ENCODE results near the gene RASA3. TPM values are rescaled to one million over a fixed set of nuclear protein-coding genes. Genes with fewer than 3 reads are reported as not detected.

RASA3 gene
- total RNA-seq, 1 experiment from 2014 or later: 18.6 TPM

- Histone ChIP-seq H3K4me1 (ENCODE audit: control insufficient read depth in 1 of 2, insufficient read depth in 2 of 2, low read length in 2 of 2) (no peaks in the 10 kb centered on the region), H4K20me1 (ENCODE audit: insufficient read depth) (no peaks in the 10 kb centered on the region), H2AFZ (ENCODE audit: low read depth, low read length, poor library complexity, severe bottlenecking) (no peak overlapping the region), H3K9me3 (ENCODE audit: control insufficient read depth in 1 of 2, insufficient read depth in 1 of 2, low read depth in 1 of 2, low read length in 2 of 2) (peaks cover 7 to 11% of the 10 kb centered on the region in 2 experiments; a peak in 3 of 4 replicates), H3K36me3 (ENCODE audit: control insufficient read depth in 1 of 2, insufficient read depth in 2 of 2, low read length in 2 of 2) (no peaks in the 10 kb centered on the region), H3K9me2 (ENCODE audit: insufficient read depth) (no peaks in the 10 kb centered on the region), H3K4me3 (replicated peaks in 1 of 2; ENCODE audit: low read depth in 1 of 2, low read length in 2 of 2) (no peak overlapping the region), H3K4me2 (ENCODE audit: low read length) (no peak overlapping the region), H3K27ac (ENCODE audit: low read depth, low read length) (no peak overlapping the region), H3K27me3 (ENCODE audit: insufficient read depth, low read length) (no peaks in the 10 kb centered on the region), H3K9ac (ENCODE audit: low read length) (no peak overlapping the region), H3K79me2 (ENCODE audit: insufficient read depth, low read length) (no peaks in the 10 kb centered on the region)
- no peak for DNase-seq (ENCODE audit: low read depth, low spot score)
- BruUV-seq (replicated peaks): no TSS peak
- intact Hi-C loops (cut with micrococcal nuclease): no loop called here
- ChIA-PET RAD21 (ENCODE audit: low non-redundant PET in 1 of 2, low total read pairs in 2 of 2, uncharacterized antibody in 2 of 2, unreplicated experiment in 2 of 2) (no interaction called here), CTCF (no interaction called here), POLR2A (no interaction called here)
- ATAC-seq: no peak
- no peak for TF ChIP-seq ELF1 (IDR thresholded peaks at IDR 0.05; ENCODE audit: borderline replicate concordance, low read depth)
- TF ChIP-seq RAD21 (IDR thresholded peaks at IDR 0.05; ENCODE audit: low read depth): no peak
These were observed 168.0 kb downstream of the RASA3 start for GRCh38 chr13:113964251-113964995.

GRCh38 chr13:113963376-113963775 is 169.0 kb downstream of the RASA3 start:
- H3K9ac ChIP-seq (ENCODE audit: low read length): no peak overlapping the region
- no peak overlapping the region for H3K4me2 ChIP-seq (ENCODE audit: low read length)
- H3K9me3 ChIP-seq (ENCODE audit: control insufficient read depth in 1 of 2, insufficient read depth in 1 of 2, low read depth in 1 of 2, low read length in 2 of 2): peaks cover 13 to 22% of the 10 kb centered on the region in 2 experiments; a peak in 3 of 4 replicates
- ChIA-PET POLR2A (no interaction called here), RAD21 (ENCODE audit: low non-redundant PET in 1 of 2, low total read pairs in 2 of 2, uncharacterized antibody in 2 of 2, unreplicated experiment in 2 of 2) (no interaction called here), CTCF (no interaction called here)
- ATAC-seq (no peak), DNase-seq (ENCODE audit: low read depth, low spot score) (no peak)
- intact Hi-C loops (cut with micrococcal nuclease): no loop called here
- H3K9me2 ChIP-seq (ENCODE audit: insufficient read depth): no peaks in the 10 kb centered on the region
- H3K4me3 ChIP-seq (replicated peaks in 1 of 2; ENCODE audit: low read depth in 1 of 2, low read length in 2 of 2): no peak overlapping the region
- no peaks in the 10 kb centered on the region for H3K27me3 ChIP-seq (ENCODE audit: insufficient read depth, low read length)
- BruUV-seq (replicated peaks): no TSS peak
- no peaks in the 10 kb centered on the region for H3K79me2 ChIP-seq (ENCODE audit: insufficient read depth, low read length)
- no peak overlapping the region for H2AFZ ChIP-seq (ENCODE audit: low read depth, low read length, poor library complexity, severe bottlenecking)
- H3K36me3 ChIP-seq (ENCODE audit: control insufficient read depth in 1 of 2, insufficient read depth in 2 of 2, low read length in 2 of 2): no peaks in the 10 kb centered on the region
- TF ChIP-seq, protein P1, sequence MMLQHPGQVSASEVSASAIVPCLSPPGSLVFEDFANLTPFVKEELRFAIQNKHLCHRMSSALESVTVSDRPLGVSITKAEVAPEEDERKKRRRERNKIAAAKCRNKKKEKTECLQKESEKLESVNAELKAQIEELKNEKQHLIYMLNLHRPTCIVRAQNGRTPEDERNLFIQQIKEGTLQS (IDR thresholded peaks at IDR 0.05): no peak
- H3K27ac ChIP-seq (ENCODE audit: low read depth, low read length): no peak overlapping the region
- H4K20me1 ChIP-seq (ENCODE audit: insufficient read depth): no peaks in the 10 kb centered on the region
- H3K4me1 ChIP-seq (ENCODE audit: control insufficient read depth in 1 of 2, insufficient read depth in 2 of 2, low read length in 2 of 2): no peaks in the 10 kb centered on the region

Measured in HCT116 (cell line).